Calu3 (cell line): Measurements from ENCODE around the gene RPS6KA2. TPM values are rescaled to one million over a fixed set of nuclear protein-coding genes. Genes with fewer than 3 reads are reported as not detected.

Source experiments
- BruUV-seq: library from RNA; stranded (reverse); fragments of 400-500 nt; replicated peaks from 2 replicates; lab custom pipeline; 2021; lab: Mats Ljungman, UMichigan
- CTCF ChIA-PET: fragments of 300-600 bp; sonication (Branson Sonifier 250); formaldehyde crosslinking; loops from one replicate; lab custom pipeline; 2022; ENCODE audit warnings: antibody characterized with exemption; lab: Charles Lee
- DNase-seq: peaks from one replicate; pipeline ENCODE4 v3.0.0; 2022
- H3K27ac Mint-ChIP-seq: one replicate; pipeline ENCODE4 v1.8.0; 2022; ENCODE audit warnings: mixed read lengths; ENCODE audit not compliant: unreplicated experiment
- H3K27me3 Mint-ChIP-seq: one replicate; pipeline ENCODE4 v1.8.0; 2022; ENCODE audit warnings: mixed read lengths; ENCODE audit not compliant: unreplicated experiment
- H3K36me3 Mint-ChIP-seq: one replicate; pipeline ENCODE4 v1.8.0; 2022; ENCODE audit warnings: mild to moderate bottlenecking, moderate library complexity, mixed read lengths; ENCODE audit not compliant: insufficient read depth, unreplicated experiment
- H3K4me1 Mint-ChIP-seq: one replicate; pipeline ENCODE4 v1.8.0; 2022; ENCODE audit warnings: mild to moderate bottlenecking, low read depth, mixed read lengths; ENCODE audit not compliant: unreplicated experiment
- H3K4me3 Mint-ChIP-seq: one replicate; pipeline ENCODE4 v1.8.0; 2022; ENCODE audit warnings: mild to moderate bottlenecking, low read depth, moderate library complexity, mixed read lengths; ENCODE audit not compliant: unreplicated experiment
- H3K9me3 Mint-ChIP-seq: one replicate; pipeline ENCODE4 v1.8.0; 2022; ENCODE audit warnings: low read depth, mixed read lengths; ENCODE audit not compliant: unreplicated experiment
- CTCF ChIP-seq: fragments of 200-600 bp; IDR thresholded peaks from one replicate; pipeline ENCODE4 v1.8.0; 2022; ENCODE audit warnings: antibody characterized with exemption; ENCODE audit not compliant: unreplicated experiment
- intact Hi-C: fragments of 100-400 bp; cut with micrococcal nuclease; formaldehyde crosslinking; loops from one replicate; pipeline ENCODE4 v1.10.0; 2022; ENCODE audit not compliant: unreplicated experiment
- total RNA-seq: library from RNA; stranded (reverse); gene quantifications from 2 replicates; pipeline ENCODE4 v1.2.3, GENCODE V29; 2022

RPS6KA2 gene
- total RNA-seq, 1 experiment from 2014 or later: 41.3 TPM

GRCh38 chr6:166408936-166409755 is 217.9 kb downstream of the RPS6KA2 start:
- DNase-seq: no peak
- Mint-ChIP-seq H3K4me3 (no peak overlapping the region), H3K4me1 (no peaks in the 10 kb centered on the region), H3K27me3 (no peaks in the 10 kb centered on the region), H3K27ac (no peak overlapping the region), H3K9me3 (no peaks in the 10 kb centered on the region), H3K36me3 (peaks cover 22% of the 10 kb centered on the region)
- no peak for TF ChIP-seq CTCF
- CTCF ChIA-PET: no interaction called here
- no TSS peak for BruUV-seq
- intact Hi-C loops: no loop called here

- H3K27me3 Mint-ChIP-seq: peaks cover 12% of the 10 kb centered on the region
- H3K9me3 Mint-ChIP-seq: no peaks in the 10 kb centered on the region
- no peak for DNase-seq
- H3K4me3 Mint-ChIP-seq: no peak overlapping the region
- H3K27ac Mint-ChIP-seq: no peak overlapping the region
- BruUV-seq: no TSS peak
- CTCF ChIA-PET: no interaction called here
- no peaks in the 10 kb centered on the region for H3K4me1 Mint-ChIP-seq
- peaks cover 27% of the 10 kb centered on the region for H3K36me3 Mint-ChIP-seq
- no peak for TF ChIP-seq CTCF
- intact Hi-C loops: no loop called here
Observed at GRCh38 chr6:166406197-166406596, 220.9 kb downstream of the RPS6KA2 start.

GRCh38 chr6:166405386-166405785 is 221.7 kb downstream of the RPS6KA2 start:
- no TSS peak for BruUV-seq
- no peaks in the 10 kb centered on the region for H3K4me1 Mint-ChIP-seq
- no peak for DNase-seq
- intact Hi-C loops: no loop called here
- CTCF ChIA-PET: no interaction called here
- H3K36me3 Mint-ChIP-seq: peaks cover 25% of the 10 kb centered on the region
- TF ChIP-seq CTCF: no peak
- H3K4me3 Mint-ChIP-seq: no peak overlapping the region
- peaks cover 12% of the 10 kb centered on the region for H3K27me3 Mint-ChIP-seq
- no peaks in the 10 kb centered on the region for H3K9me3 Mint-ChIP-seq
- no peak overlapping the region for H3K27ac Mint-ChIP-seq

GRCh38 chr6:166402582-166403277 is 224.3 kb downstream of the RPS6KA2 start:
- Mint-ChIP-seq H3K27me3 (peaks cover 21% of the 10 kb centered on the region), H3K36me3 (peaks cover 9% of the 10 kb centered on the region), H3K9me3 (no peaks in the 10 kb centered on the region), H3K4me1 (no peaks in the 10 kb centered on the region), H3K4me3 (no peak overlapping the region), H3K27ac (peak overlapping the region; percentile 27)
- DNase-seq: no peak
- no peak for TF ChIP-seq CTCF
- BruUV-seq: no TSS peak
- intact Hi-C loops: no loop called here
- CTCF ChIA-PET: interaction anchor here (0.7 kb wide), 1 partner anchor 280 kb away, joined by 6 read pairs; no protein-coding TSS in a partner anchor
